IPS-15b (cell line): ENCODE results near the gene RMP24.
"Not testable (repeated sequence)": the region's sequence is repeated elsewhere in the genome, so short reads cannot be mapped to it uniquely, and the experiment has no call there.

Experiments
- H3K27me3 ChIP-seq: one replicate; pipeline ENCODE4 v1.6.1; 2013; ENCODE audit warnings: low read length; ENCODE audit not compliant: control insufficient read depth, insufficient read depth
- H3K36me3 ChIP-seq: one replicate; pipeline ENCODE4 v1.6.1; 2013; ENCODE audit warnings: low read length; ENCODE audit not compliant: control insufficient read depth, insufficient read depth
- H3K4me1 ChIP-seq: one replicate; pipeline ENCODE4 v1.6.1; 2013; ENCODE audit warnings: mild to moderate bottlenecking, low read length; ENCODE audit not compliant: control insufficient read depth, insufficient read depth
- H3K4me3 ChIP-seq: one replicate; pipeline ENCODE4 v1.5.1; 2013; ENCODE audit warnings: low read depth, low read length
- H3K9ac ChIP-seq: one replicate; pipeline ENCODE4 v1.6.1; 2013; ENCODE audit warnings: low read depth, mild to moderate bottlenecking, low read length
- H3K9me3 ChIP-seq: one replicate; pipeline ENCODE4 v1.6.1; 2013; ENCODE audit warnings: mild to moderate bottlenecking, low read length; ENCODE audit not compliant: control insufficient read depth, insufficient read depth

The RMP24 gene

GRCh38 chr18:35942133-35942532, 30.3 kb upstream of the RMP24 start:
- H3K9ac ChIP-seq = no peak overlapping the region
- no peak overlapping the region for H3K4me3 ChIP-seq
- H3K27me3 ChIP-seq = no peaks in the 10 kb centered on the region
- peaks cover 13% of the 10 kb centered on the region for H3K4me1 ChIP-seq
- H3K9me3 ChIP-seq = no peaks in the 10 kb centered on the region
- peaks cover 24% of the 10 kb centered on the region for H3K36me3 ChIP-seq

- no peak overlapping the region for H3K9ac ChIP-seq
- no peak overlapping the region for H3K4me3 ChIP-seq
- no peaks in the 10 kb centered on the region for H3K9me3 ChIP-seq
- peaks cover 13% of the 10 kb centered on the region for H3K4me1 ChIP-seq
- H3K36me3 ChIP-seq = peaks cover 19% of the 10 kb centered on the region
- no peaks in the 10 kb centered on the region for H3K27me3 ChIP-seq
These were observed 29.8 kb upstream of the RMP24 start for GRCh38 chr18:35942661-35943060.

- H3K27me3 ChIP-seq = no peaks in the 10 kb centered on the region
- H3K4me3 ChIP-seq = no peak overlapping the region
- H3K9ac ChIP-seq = no peak overlapping the region
- no peaks in the 10 kb centered on the region for H3K9me3 ChIP-seq
- H3K36me3 ChIP-seq = peaks cover 1% of the 10 kb centered on the region
- peaks cover 5% of the 10 kb centered on the region for H3K4me1 ChIP-seq
These were observed 24.4 kb upstream of the RMP24 start for GRCh38 chr18:35948080-35948479.

DNA sequence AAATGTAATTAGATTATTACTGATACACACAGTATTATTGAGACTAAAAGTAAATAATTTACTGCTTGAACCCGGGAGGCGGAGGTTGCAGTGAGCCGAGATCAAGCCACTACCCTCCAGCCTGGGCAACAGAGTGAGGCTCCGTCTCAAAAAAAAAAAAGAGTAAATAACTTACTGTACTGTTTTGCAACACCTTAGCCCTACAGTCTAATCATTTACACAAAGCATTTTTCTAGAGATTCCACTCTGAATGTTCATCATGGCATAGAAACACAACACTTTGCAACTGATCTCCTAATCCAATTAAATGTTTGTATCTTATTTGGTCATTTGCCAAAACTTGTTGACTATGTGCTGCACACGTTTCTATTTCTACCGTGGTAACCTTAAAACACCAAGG, 23.4 kb upstream of the RMP24 start:
- Histone ChIP-seq H3K36me3 (no peaks in the 10 kb centered on the region), H3K9ac (peak overlapping the region; percentile 84), H3K9me3 (no peaks in the 10 kb centered on the region), H3K4me3 (peak overlapping the region; percentile 69), H3K4me1 (peaks cover 5% of the 10 kb centered on the region), H3K27me3 (no peaks in the 10 kb centered on the region)

GRCh38 chr18:35949903-35950627, 22.4 kb upstream of the RMP24 start:
- H3K4me1 ChIP-seq = peaks cover 5% of the 10 kb centered on the region
- no peaks in the 10 kb centered on the region for H3K9me3 ChIP-seq
- no peaks in the 10 kb centered on the region for H3K36me3 ChIP-seq
- H3K27me3 ChIP-seq = no peaks in the 10 kb centered on the region
- peak overlapping the region; percentile 84 for H3K9ac ChIP-seq
- peak overlapping the region; percentile 69 for H3K4me3 ChIP-seq

DNA sequence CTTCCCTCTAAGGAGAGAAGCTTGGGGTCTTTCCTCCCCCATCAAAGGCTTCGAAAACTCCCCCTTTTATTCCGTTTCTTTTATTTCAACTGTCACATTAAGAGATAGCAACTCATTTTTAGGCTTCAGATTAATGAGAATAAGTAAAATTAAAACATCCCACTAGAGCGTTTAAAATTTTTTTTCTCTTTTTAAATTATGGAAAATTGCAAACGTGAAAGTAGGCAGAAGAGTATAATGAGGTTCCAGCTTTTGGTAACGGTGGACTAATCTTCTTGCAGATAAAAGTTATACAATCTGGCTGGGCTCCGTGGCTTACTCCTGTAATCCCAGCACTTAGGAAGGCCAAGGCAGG, 21.9 kb upstream of the RMP24 start:
- no peaks in the 10 kb centered on the region for H3K9me3 ChIP-seq
- H3K9ac ChIP-seq = no peak overlapping the region
- peaks cover 5% of the 10 kb centered on the region for H3K4me1 ChIP-seq
- H3K4me3 ChIP-seq = peak overlapping the region; percentile 69
- H3K27me3 ChIP-seq = no peaks in the 10 kb centered on the region
- no peaks in the 10 kb centered on the region for H3K36me3 ChIP-seq

DNA sequence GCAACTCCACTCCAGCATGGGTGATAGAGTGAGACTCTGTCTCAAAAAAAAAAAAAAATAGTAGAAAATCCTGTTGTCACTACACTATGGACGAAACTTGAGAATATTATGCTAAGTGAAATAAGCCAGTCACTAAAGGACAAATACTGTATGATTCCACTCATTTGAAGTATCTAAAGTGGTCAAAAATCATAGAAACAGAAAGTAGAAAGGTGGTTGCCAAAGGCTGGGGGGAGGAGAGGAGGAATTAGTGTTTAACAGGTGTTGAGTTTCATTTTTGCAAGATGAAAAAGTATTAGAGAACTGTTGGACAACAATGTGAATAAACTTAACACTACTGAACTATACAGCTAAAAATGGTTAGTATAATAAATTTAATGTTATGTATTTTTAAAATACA, 18.8 kb upstream of the RMP24 start:
- H3K27me3 ChIP-seq = no peaks in the 10 kb centered on the region
- no peak overlapping the region for H3K4me3 ChIP-seq
- no peaks in the 10 kb centered on the region for H3K9me3 ChIP-seq
- H3K4me1 ChIP-seq = peaks cover 2% of the 10 kb centered on the region
- no peaks in the 10 kb centered on the region for H3K36me3 ChIP-seq
- H3K9ac ChIP-seq = no peak overlapping the region

GRCh38 chr18:35956226-35956625, 16.3 kb upstream of the RMP24 start:
- H3K27me3 ChIP-seq = no peaks in the 10 kb centered on the region
- no peaks in the 10 kb centered on the region for H3K36me3 ChIP-seq
- H3K4me1 ChIP-seq = no peaks in the 10 kb centered on the region

GRCh38 chr18:35962320-35962719, 10.2 kb upstream of the RMP24 start:
- H3K27me3 ChIP-seq = no peaks in the 10 kb centered on the region
- no peaks in the 10 kb centered on the region for H3K9me3 ChIP-seq
- H3K36me3 ChIP-seq = no peaks in the 10 kb centered on the region
- H3K9ac ChIP-seq = no peak overlapping the region
- H3K4me3 ChIP-seq = no peak overlapping the region
- no peaks in the 10 kb centered on the region for H3K4me1 ChIP-seq

More at GRCh38 chr18:35956226-35956625, 16.3 kb upstream of the RMP24 start:
- no peak overlapping the region for H3K4me3 ChIP-seq
- H3K9me3 ChIP-seq = no peaks in the 10 kb centered on the region
- no peak overlapping the region for H3K9ac ChIP-seq

DNA sequence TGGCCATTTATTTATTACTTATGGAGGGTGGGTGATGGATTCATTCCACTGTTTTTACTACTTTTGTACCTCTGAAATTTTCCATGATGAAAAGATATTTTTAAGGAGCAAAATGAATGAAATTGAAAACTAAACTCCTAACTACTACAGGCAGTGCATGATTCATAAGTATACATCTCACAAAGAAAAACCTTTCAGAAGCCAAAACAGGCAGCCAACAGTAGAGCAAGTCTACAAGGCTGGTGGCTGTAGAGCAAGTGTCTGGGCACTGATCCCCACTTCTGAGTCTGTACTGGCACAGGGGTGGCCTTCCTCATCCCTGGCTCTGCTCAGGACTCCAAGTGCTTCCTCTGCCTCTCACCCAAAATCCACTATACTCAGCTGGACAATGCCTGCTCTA, 8.2 kb upstream of the RMP24 start:
- Histone ChIP-seq H3K4me3 (no peak overlapping the region), H3K27me3 (no peaks in the 10 kb centered on the region), H3K36me3 (no peaks in the 10 kb centered on the region), H3K4me1 (no peaks in the 10 kb centered on the region), H3K9me3 (no peaks in the 10 kb centered on the region), H3K9ac (no peak overlapping the region)

- H3K27me3 ChIP-seq, H3K36me3 ChIP-seq, H3K9me3 ChIP-seq, H3K9ac ChIP-seq, H3K4me3 ChIP-seq, H3K4me1 ChIP-seq: not testable (repeated sequence)
These were observed 4.6 kb upstream of the RMP24 start for GRCh38 chr18:35967866-35968265.

DNA sequence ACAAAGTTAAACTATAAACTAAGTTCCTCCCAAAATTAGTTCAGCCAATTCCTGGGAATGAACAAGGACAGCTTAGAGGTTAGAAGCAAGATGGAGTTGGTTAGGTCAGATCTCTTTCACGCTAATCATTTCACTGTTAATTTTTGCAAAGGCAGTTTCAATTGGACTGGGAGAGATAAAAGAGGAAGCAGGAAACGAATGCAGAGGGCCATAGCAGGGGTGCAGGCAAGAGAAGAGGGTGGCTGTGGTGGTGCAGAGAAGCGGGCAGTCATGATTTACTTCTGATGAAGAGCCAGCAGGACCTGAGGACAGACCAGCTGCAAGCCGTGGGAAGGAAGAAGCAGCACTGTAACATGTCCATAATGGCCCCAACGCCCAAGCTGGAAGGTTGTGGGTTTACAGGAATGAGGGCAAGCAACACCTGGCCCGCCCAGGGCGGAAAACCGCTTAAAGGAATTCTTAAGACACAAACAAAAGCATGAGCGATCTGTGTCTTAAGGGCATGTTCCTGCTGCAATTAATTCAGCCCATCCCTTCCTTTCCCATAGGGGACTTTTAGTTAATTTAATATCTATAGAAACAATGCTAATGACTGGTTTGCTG, 4.1 kb upstream of the RMP24 start:
- Histone ChIP-seq H3K4me1 (no peaks in the 10 kb centered on the region), H3K9ac (no peak overlapping the region), H3K4me3 (no peak overlapping the region), H3K9me3 (no peaks in the 10 kb centered on the region), H3K27me3 (no peaks in the 10 kb centered on the region), H3K36me3 (no peaks in the 10 kb centered on the region)
